Measurements from ENCODE around the gene TRIM45.

DNA sequence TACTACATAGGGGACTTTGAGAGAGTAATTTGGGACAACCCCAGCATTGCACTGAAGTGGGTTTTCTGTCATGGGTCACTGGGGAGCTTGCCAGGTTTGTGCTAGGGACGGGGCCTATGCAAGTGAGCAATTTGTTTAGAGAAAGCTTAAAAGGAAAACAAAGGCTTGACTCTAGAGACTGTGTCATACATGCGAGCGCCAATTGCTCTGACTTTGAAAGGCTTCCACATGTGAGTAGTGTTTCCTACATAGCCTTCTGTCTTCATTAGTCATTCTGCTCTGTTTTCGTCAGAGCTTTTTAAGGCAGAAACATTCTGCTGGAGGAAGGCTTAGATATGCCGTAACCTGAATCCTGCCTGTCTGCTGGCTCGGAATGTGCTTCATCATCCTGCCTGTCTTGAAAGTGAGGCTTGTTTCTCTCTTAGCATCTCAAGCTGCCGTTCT is 28.4 kb downstream of the TRIM45 start:
- TF ChIP-seq, protein P1, sequence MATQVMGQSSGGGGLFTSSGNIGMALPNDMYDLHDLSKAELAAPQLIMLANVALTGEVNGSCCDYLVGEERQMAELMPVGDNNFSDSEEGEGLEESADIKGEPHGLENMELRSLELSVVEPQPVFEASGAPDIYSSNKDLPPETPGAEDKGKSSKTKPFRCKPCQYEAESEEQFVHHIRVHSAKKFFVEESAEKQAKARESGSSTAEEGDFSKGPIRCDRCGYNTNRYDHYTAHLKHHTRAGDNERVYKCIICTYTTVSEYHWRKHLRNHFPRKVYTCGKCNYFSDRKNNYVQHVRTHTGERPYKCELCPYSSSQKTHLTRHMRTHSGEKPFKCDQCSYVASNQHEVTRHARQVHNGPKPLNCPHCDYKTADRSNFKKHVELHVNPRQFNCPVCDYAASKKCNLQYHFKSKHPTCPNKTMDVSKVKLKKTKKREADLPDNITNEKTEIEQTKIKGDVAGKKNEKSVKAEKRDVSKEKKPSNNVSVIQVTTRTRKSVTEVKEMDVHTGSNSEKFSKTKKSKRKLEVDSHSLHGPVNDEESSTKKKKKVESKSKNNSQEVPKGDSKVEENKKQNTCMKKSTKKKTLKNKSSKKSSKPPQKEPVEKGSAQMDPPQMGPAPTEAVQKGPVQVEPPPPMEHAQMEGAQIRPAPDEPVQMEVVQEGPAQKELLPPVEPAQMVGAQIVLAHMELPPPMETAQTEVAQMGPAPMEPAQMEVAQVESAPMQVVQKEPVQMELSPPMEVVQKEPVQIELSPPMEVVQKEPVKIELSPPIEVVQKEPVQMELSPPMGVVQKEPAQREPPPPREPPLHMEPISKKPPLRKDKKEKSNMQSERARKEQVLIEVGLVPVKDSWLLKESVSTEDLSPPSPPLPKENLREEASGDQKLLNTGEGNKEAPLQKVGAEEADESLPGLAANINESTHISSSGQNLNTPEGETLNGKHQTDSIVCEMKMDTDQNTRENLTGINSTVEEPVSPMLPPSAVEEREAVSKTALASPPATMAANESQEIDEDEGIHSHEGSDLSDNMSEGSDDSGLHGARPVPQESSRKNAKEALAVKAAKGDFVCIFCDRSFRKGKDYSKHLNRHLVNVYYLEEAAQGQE (IDR thresholded peaks at IDR 0.05; ENCODE audit: low read depth) = no peak
- TF ChIP-seq, protein P2, sequence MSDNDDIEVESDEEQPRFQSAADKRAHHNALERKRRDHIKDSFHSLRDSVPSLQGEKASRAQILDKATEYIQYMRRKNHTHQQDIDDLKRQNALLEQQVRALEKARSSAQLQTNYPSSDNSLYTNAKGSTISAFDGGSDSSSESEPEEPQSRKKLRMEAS (IDR thresholded peaks at IDR 0.05) = no peak
- TF ChIP-seq TAF1 (IDR thresholded peaks at IDR 0.05; ENCODE audit: low read depth) = no peak
- TF ChIP-seq FOXM1 (IDR thresholded peaks at IDR 0.05; ENCODE audit: borderline replicate concordance, low read depth) = no peak
- no peak for TF ChIP-seq ZBTB7A (IDR thresholded peaks at IDR 0.05; ENCODE audit: low read depth)
- TF ChIP-seq CEBPB (IDR thresholded peaks at IDR 0.05) = no peak
- TF ChIP-seq EP300 (IDR thresholded peaks at IDR 0.05; ENCODE audit: borderline replicate concordance) = no peak
- TF ChIP-seq TCF12 (IDR thresholded peaks at IDR 0.05; ENCODE audit: low read depth) = no peak
- no peak for TF ChIP-seq CREB1 (IDR thresholded peaks at IDR 0.05; ENCODE audit: low read depth)
- no peak for TF ChIP-seq RAD21 (IDR thresholded peaks at IDR 0.05; ENCODE audit: low read depth)
- no peak for TF ChIP-seq EGR1 (IDR thresholded peaks at IDR 0.05)
- TF ChIP-seq NFIC (IDR thresholded peaks at IDR 0.05) = no peak
- TF ChIP-seq, protein P3, sequence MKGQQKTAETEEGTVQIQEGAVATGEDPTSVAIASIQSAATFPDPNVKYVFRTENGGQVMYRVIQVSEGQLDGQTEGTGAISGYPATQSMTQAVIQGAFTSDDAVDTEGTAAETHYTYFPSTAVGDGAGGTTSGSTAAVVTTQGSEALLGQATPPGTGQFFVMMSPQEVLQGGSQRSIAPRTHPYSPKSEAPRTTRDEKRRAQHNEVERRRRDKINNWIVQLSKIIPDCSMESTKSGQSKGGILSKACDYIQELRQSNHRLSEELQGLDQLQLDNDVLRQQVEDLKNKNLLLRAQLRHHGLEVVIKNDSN (IDR thresholded peaks at IDR 0.05) = no peak
